Neural progenitor cell (in vitro differentiated cells): ENCODE data around the gene ARHGDIA.

Source experiments
- EZH2 ChIP-seq: fragments of 200-600 bp; sonication (generic); IDR thresholded peaks from 2 replicates; pipeline ENCODE4 v1.6.1; 2017; ENCODE audit warnings: antibody characterized with exemption, mild to moderate bottlenecking, moderate library complexity
- EZH2phosphoT487 ChIP-seq: fragments of 200-600 bp; sonication (generic); IDR thresholded peaks from 2 replicates; pipeline ENCODE4 v1.6.1; 2017; ENCODE audit warnings: antibody characterized with exemption
- TF ChIP-seq, protein P1 (sequence below): fragments of 200-600 bp; sonication (generic); IDR thresholded peaks from 2 replicates; pipeline ENCODE4 v1.5.1; 2017; ENCODE audit warnings: antibody characterized with exemption, mild to moderate bottlenecking

GRCh38 chr17:81858170-81858966 is 12.8 kb downstream of the ARHGDIA start:
- TF ChIP-seq, protein P1, sequence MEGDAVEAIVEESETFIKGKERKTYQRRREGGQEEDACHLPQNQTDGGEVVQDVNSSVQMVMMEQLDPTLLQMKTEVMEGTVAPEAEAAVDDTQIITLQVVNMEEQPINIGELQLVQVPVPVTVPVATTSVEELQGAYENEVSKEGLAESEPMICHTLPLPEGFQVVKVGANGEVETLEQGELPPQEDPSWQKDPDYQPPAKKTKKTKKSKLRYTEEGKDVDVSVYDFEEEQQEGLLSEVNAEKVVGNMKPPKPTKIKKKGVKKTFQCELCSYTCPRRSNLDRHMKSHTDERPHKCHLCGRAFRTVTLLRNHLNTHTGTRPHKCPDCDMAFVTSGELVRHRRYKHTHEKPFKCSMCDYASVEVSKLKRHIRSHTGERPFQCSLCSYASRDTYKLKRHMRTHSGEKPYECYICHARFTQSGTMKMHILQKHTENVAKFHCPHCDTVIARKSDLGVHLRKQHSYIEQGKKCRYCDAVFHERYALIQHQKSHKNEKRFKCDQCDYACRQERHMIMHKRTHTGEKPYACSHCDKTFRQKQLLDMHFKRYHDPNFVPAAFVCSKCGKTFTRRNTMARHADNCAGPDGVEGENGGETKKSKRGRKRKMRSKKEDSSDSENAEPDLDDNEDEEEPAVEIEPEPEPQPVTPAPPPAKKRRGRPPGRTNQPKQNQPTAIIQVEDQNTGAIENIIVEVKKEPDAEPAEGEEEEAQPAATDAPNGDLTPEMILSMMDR = no peak
- no peak for TF ChIP-seq EZH2
- TF ChIP-seq EZH2phosphoT487 = no peak
